HG03039 (cell line): ENCODE results near the gene SLC25A41.
A peak's percentile ranks its signal among the peaks of the same experiment; 100 is the strongest.
"Not testable (repeated sequence)": the region's sequence is repeated elsewhere in the genome, so short reads cannot be mapped to it uniquely, and the experiment has no call there.

ENCODE experiments used
- ATAC-seq: cut with Tn5 transposase; IDR thresholded peaks from one replicate; pipeline ENCODE4 v1.9.1; 2021; ENCODE audit warnings: mild to moderate bottlenecking, moderate library complexity; ENCODE audit not compliant: unreplicated experiment

The SLC25A41 gene

GRCh38 chr19:6412447-6413091 is 21.0 kb downstream of the SLC25A41 start:
- no peak for ATAC-seq

DNA sequence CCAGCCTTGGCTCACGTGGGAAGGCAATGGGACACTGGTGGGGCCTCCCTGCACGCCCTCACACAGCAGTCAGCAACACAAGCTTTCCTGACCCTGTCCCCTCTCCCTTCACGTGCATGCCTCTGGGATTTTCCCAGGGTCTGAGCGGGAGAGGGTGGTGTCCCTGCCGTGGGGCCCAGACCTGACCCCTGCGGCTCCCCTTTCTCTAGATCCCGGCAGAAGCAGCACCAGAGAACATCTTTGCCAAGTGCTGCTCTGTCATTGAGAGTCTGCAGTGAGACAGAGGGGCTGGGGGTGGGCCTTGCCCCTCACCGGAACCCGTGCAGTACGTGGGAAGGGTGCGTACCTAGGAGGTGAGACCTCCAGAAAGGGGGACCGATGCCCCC is 21.5 kb downstream of the SLC25A41 start:
- ATAC-seq: no peak

DNA sequence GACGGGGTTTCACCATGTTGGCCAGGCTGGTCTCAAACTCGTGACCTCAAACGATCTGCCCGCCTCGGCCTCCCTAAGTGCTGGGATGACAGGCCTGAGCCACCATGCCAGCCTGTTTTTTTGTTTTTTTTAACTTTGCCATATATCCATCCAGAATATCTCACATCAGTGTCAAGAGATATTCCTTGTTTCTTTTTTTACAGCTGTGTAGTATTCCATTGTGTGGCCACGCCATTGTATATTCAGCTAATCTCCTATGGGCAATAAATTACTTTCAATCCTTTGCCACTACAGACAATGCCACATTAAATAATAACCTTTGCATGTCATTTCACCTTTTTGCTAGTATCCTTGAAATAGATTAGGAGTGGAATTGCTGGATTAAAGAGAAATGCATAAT is 24.2 kb downstream of the SLC25A41 start:
- ATAC-seq: no peak

GRCh38 chr19:6406401-6406800 is 27.2 kb downstream of the SLC25A41 start:
- no peak for ATAC-seq

DNA sequence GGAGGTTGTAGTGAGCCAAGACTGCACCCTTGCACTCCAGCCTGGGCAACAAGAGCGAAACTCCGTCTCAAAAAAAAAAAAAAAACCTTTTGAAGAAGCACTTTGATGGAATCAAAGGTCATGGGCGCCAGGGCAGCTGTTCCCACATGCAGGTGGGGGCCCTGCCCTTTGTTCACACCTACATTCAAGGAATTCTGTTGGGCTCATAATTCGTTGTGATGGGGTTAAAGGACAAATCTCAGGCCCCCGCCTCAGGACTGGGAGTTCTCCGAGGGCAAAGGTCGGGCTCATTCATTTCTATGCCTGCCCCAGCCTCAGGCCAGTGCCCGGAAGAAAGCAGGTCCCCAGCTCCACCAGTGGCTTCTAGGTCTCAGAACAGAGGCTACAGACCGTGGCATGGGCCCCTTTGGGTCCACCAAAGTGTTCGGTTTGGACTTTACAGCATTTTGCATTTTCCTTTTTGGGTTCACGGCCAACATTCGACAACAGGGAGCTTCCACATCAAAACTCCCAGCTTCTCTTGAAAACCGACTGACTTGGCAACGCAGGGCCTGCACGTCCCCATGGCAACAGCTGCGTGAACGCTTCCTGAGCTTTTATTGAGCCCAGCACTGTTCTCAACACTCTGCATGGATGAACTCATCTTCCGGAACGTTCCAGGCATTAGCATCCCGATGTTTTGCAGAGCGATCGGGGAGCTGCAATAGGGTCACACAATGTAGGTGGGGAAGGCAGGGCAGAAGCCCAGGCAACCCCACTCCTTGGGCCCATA is 30.5 kb downstream of the SLC25A41 start:
- ATAC-seq: no peak

DNA sequence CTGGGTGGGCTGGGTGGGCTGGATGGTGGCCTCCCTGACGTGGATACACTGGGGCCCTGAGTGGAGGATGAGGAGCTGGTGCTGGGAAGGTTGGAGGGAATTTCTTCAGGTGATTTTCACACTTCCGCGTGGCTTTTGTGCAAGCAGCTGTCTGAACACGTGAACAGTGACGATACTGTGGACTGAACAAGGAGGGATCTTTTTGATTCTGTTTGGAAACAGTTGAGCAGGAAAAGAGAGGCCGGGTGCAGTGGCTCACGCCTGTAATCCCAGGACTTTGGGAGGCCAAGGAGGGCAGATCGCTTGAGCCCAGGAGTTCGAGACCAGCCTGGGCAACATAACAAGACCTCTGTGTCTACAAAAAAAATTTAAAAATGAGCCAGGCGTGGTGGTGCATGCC is 31.5 kb downstream of the SLC25A41 start:
- ATAC-seq: no peak

DNA sequence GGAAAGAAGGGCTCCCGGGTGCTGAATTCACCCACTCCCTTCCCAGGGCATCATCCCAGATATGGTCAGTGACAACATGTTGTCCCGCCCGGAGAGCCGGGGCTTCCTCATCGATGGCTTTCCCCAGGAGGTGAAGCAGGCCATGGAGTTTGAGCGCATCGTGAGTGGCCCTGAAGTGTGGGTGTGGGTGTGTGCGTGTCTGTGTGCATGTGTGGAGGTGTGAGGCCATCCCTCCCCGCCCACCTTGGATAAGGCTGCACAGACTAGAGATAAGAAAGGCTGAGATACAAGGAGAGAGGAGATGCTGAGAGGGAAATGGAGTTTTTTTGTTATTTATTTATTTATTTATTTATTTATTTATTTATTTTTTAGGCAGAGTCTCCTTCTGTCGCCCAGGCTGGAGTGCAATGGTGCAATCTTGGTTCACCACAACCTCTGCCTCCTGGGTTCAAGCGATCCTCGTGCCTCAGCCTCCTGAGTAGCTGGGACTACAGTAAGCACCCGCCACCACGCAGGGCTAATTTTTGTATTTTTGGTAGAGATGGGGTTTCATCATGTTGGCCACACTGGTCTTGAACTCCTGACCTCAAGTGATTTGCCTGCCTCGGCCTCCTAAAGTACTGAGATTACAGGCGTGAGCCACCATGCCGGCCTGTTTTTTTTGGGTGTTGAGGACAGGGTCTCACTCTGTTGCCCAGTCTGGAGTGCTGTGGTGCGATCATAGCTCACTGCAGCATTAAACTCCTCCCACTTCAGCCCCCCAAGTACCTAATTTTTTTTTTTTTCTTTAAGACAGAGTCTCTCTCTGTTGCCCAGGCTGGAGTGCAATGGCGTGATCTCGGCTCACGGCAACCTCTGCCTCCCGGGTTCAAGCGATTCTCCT is 33.3 kb downstream of the SLC25A41 start:
- ATAC-seq: not testable (repeated sequence)

DNA sequence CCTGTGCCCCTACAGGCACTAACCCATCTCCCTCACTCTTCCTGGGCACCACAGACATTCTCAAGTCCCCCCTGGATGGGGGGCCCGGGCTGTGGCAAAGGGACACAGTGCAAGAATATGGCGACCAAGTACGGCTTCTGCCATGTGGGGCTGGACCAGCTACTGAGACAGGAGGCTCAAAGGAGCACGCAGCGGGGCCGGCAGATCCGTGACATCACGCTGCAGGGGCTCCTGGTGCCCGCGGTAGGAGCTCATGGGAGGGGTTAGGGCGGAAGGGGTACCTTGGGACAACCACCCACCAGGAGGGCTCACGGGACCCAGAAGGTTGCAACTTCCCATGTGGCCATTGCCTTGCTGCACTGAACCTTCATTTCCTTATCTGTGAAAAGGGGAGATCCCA is 37.3 kb downstream of the SLC25A41 start:
- ATAC-seq: no peak

DNA sequence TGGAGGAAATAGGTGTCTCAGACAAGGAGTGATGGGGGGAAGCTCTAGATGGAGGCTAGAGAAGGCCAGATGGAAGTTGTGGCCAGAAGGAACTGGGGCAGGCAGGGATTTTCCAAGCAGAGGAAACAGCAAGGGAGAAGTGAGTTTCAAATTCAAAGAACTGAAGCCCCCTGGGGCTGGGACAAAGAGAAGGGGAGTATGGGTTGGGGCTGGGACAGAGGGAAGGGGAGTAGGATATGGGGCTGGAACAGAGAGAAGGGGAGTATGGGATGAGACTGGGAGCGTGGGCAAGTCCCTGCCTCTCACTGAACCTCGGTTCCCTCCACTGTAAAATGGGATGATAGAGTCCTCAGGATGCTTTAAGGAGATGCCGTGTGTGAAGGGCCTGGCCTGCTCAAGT is 38.7 kb downstream of the SLC25A41 start:
- ATAC-seq: no peak

GRCh38 chr19:6393983-6394412 is 39.6 kb downstream of the SLC25A41 start:
- no peak for ATAC-seq

GRCh38 chr19:6393074-6393982 is 40.2 kb downstream of the SLC25A41 start, which contains the start of gene GTF2F1:
Gene GTF2F1 (minus strand): TSS chr19:6393164. CDS start chr19:6392995, 169 bp downstream.
- peak; percentile 70 for ATAC-seq

GRCh38 chr19:6392221-6393073 is 41.1 kb downstream of the SLC25A41 start:
- ATAC-seq: no peak

DNA sequence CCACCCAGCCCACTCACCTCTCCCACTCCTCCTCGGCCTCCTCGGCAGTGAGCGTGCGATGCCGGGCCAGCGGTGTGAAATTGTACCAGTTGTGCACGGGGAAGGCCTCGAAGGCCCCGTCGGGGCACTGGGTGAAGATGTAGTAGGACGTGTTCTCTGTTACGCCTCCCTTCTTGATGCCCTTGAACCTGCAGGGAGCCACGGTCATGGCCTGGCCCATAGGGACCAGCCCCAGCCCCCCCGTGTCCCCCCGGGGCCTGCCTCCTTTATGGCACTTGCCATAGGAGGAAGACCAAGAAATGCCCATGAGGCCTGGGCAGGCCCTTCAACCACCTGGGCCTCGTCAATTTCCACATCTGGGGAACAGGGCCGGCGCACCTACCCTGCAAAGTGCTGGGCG is 46.2 kb downstream of the SLC25A41 start:
- no peak for ATAC-seq

GRCh38 chr19:6384381-6384780 is 49.2 kb downstream of the SLC25A41 start:
- no peak for ATAC-seq

DNA sequence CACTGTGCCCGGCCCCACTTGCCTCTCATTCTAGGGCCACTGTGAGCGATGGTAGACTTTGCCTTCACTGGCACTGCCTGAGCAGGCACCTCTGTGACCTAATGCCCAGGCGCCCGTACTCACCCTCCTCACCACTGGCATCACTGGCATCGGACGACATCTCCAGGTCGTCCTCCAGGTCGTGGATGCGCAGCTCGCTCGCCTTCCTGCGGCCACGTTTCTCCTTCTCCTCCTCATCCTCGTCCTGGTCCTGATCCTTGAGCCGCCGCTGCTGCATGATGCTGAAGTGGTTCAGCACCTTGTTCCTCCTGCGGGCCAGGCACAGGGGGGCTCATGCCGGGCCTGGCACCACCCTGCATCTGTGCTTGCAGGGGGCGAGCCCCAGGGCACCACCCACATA is 50.4 kb downstream of the SLC25A41 start:
- ATAC-seq: no peak

DNA sequence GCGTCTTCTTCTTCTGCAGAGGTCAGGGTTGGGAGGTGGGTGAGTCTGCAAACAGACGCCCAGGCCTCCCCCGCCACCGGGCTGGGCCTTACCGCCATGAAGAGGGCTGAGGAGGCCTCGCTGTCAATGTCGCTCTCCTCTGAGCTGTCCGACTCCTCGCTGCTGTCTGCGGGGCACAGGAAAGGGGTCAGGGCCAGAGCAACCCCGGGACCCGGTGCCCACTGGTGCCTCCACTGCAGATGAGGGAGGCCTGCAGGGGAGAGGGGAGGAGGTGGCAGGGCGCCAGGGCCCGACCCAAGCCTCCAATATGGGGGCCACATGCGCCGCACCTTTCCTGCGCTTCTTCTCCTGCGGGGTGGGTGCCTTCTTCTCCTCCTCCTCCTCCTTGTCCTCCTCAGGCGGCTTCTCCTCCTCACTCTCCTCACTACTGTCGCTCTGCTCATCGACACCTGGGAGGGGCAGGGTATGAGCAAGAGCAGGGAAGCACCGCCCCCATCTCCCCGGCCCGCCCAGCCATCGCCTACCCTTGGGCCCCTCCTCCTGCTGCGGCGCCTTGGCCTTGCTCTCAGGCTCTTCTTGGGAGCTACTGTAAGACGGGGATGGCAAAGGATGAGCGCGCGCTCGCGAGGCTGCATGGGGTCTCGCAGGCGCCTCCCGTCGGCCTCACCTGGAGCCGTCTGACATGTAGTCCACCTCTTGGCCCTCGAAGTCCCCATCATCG is 52.4 kb downstream of the SLC25A41 start:
- no peak for ATAC-seq

DNA sequence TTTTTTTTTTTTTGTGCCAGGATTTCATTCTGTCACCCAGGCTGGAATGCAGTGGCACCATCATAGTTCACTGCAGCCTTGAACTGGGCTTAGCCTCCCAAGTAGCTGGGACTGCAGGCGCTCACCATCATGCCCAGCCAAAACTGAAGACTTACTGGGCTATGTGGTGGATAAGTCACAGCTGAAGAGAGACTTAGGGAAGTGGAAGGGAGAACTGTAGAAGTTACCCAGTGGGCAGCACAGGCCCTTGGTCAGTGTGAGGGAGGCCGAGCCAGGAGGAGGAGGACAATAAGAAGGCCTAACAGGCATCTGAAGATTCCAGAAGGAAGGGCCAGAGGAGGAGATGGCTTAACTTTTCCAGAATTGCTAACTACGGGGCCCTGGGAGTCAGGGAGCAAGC is 53.8 kb downstream of the SLC25A41 start:
- ATAC-seq: no peak

- no peak for ATAC-seq
Measured at GRCh38 chr19:6378486-6378885, 55.1 kb downstream of the SLC25A41 start.

DNA sequence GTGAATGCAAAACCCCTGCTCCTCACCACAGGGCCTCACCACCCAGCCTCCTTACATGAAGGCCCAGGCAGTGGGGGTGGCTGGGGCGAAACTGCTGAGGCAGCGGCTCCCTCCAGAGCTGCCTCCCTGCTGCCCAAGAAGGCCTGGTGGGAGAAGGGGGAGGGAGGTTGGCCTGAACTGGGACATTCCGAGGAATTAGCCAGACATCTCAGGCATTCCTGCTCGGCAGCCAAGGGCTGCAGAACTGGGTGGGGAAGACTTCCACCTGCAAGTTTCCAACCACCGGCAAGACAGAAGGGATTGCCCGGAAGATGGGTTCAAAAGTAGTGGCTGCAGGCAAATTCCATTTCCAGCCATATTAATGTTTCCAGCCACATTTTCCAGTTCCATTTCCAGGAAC is 55.5 kb downstream of the SLC25A41 start:
- no peak for ATAC-seq
